GM12875 (cell line): ENCODE data around the gene ECI2.

Experiments used
- H3K4me3 ChIP-seq: one replicate; pipeline ENCODE4 v1.5.1; 2011; ENCODE audit warnings: low read depth, low read length, control low read depth
- CTCF ChIP-seq: IDR thresholded peaks from 2 replicates; pipeline ENCODE4 v1.5.1; 2011; ENCODE audit warnings: low read depth, mild to moderate bottlenecking, control low read depth, inconsistent platforms, low read length, moderate library complexity, borderline replicate concordance; ENCODE audit not compliant: insufficient read depth

Gene ECI2

GRCh38 chr6:4163408-4164116 lies 28.2 kb upstream of the ECI2 start:
- no peak overlapping the region for H3K4me3 ChIP-seq
- TF ChIP-seq CTCF, result no peak

GRCh38 chr6:4162370-4162769 lies 27.0 kb upstream of the ECI2 start:
- no peak for TF ChIP-seq CTCF

GRCh38 chr6:4159491-4159890 lies 24.1 kb upstream of the ECI2 start:
- H3K4me3 ChIP-seq, result no peak overlapping the region
- TF ChIP-seq CTCF, result no peak

More at GRCh38 chr6:4162370-4162769, 27.0 kb upstream of the ECI2 start:
- H3K4me3 ChIP-seq, result no peak overlapping the region

GRCh38 chr6:4157506-4157905 lies 22.1 kb upstream of the ECI2 start:
- no peak overlapping the region for H3K4me3 ChIP-seq

GRCh38 chr6:4155848-4156466 lies 20.6 kb upstream of the ECI2 start:
- TF ChIP-seq CTCF, result peak; percentile 69; the same call in 1 of the 2 replicates
- H3K4me3 ChIP-seq, result no peak overlapping the region

More at GRCh38 chr6:4157506-4157905, 22.1 kb upstream of the ECI2 start:
- no peak for TF ChIP-seq CTCF

- no peak for TF ChIP-seq CTCF
- H3K4me3 ChIP-seq, result no peak overlapping the region
Observed at GRCh38 chr6:4153514-4153985, 18.2 kb upstream of the ECI2 start.

- no peak overlapping the region for H3K4me3 ChIP-seq
- no peak for TF ChIP-seq CTCF
Observed at GRCh38 chr6:4145083-4145482, 9.7 kb upstream of the ECI2 start.
